ENCODE data around the gene SPATA33. TPM values are rescaled to one million over a fixed set of nuclear protein-coding genes. Genes with fewer than 3 reads are reported as not detected.

SPATA33 gene
- total and polyA plus RNA-seq, 10 of the 15 experiments (the other 5 are each of a cell fraction or from before 2014, with no cell fraction given): 1.1 to 15.8 (median 7.6) TPM

- no peak for TF ChIP-seq TCF7 (IDR thresholded peaks at IDR 0.05; ENCODE audit: borderline replicate concordance)
- no peak for TF ChIP-seq NR2C2 (IDR thresholded peaks at IDR 0.05; ENCODE audit: borderline replicate concordance, control insufficient read depth, insufficient read length, low read depth)
- TF ChIP-seq CHD1 (IDR thresholded peaks at IDR 0.05; ENCODE audit: low read depth, low read length): no peak
- TF ChIP-seq MYC (IDR thresholded peaks at IDR 0.05; ENCODE audit: insufficient read depth, insufficient read length, insufficient replicate concordance, low read length, severe bottlenecking): no peak
- TF ChIP-seq RAD51 (IDR thresholded peaks at IDR 0.05): no peak
- no peak for TF ChIP-seq PAX5 (IDR thresholded peaks at IDR 0.05; ENCODE audit: borderline replicate concordance, low read depth, low read length)
- no peak for TF ChIP-seq SREBF1 (IDR thresholded peaks at IDR 0.05; ENCODE audit: low read length)
- TF ChIP-seq KAT2A (conservative IDR thresholded peaks at IDR 0.05; ENCODE audit: control insufficient read depth, low read depth, low read length): no peak
- no peak for TF ChIP-seq EP300 (IDR thresholded peaks at IDR 0.05; ENCODE audit: borderline replicate concordance in 1 of 2, control insufficient read depth in 1 of 2, low read depth in 2 of 2, low read length in 2 of 2)
- TF ChIP-seq SIN3A (IDR thresholded peaks at IDR 0.05; ENCODE audit: low read depth, low read length): 0 out of 2 replicates have a peak, but pooled peaks have one; percentile 56
- no peak for TF ChIP-seq STAT1 (conservative IDR thresholded peaks at IDR 0.05)
- no peak for TF ChIP-seq USF1 (IDR thresholded peaks at IDR 0.05; ENCODE audit: borderline replicate concordance, extremely low read length, insufficient read depth, low read depth, low read length)
- TF ChIP-seq POU2F2 (IDR thresholded peaks at IDR 0.05; ENCODE audit: borderline replicate concordance, low read depth, low read length): no peak
- TF ChIP-seq, protein P1, sequence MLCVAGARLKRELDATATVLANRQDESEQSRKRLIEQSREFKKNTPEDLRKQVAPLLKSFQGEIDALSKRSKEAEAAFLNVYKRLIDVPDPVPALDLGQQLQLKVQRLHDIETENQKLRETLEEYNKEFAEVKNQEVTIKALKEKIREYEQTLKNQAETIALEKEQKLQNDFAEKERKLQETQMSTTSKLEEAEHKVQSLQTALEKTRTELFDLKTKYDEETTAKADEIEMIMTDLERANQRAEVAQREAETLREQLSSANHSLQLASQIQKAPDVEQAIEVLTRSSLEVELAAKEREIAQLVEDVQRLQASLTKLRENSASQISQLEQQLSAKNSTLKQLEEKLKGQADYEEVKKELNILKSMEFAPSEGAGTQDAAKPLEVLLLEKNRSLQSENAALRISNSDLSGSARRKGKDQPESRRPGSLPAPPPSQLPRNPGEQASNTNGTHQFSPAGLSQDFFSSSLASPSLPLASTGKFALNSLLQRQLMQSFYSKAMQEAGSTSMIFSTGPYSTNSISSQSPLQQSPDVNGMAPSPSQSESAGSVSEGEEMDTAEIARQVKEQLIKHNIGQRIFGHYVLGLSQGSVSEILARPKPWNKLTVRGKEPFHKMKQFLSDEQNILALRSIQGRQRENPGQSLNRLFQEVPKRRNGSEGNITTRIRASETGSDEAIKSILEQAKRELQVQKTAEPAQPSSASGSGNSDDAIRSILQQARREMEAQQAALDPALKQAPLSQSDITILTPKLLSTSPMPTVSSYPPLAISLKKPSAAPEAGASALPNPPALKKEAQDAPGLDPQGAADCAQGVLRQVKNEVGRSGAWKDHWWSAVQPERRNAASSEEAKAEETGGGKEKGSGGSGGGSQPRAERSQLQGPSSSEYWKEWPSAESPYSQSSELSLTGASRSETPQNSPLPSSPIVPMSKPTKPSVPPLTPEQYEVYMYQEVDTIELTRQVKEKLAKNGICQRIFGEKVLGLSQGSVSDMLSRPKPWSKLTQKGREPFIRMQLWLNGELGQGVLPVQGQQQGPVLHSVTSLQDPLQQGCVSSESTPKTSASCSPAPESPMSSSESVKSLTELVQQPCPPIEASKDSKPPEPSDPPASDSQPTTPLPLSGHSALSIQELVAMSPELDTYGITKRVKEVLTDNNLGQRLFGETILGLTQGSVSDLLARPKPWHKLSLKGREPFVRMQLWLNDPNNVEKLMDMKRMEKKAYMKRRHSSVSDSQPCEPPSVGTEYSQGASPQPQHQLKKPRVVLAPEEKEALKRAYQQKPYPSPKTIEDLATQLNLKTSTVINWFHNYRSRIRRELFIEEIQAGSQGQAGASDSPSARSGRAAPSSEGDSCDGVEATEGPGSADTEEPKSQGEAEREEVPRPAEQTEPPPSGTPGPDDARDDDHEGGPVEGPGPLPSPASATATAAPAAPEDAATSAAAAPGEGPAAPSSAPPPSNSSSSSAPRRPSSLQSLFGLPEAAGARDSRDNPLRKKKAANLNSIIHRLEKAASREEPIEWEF (IDR thresholded peaks at IDR 0.05; ENCODE audit: insufficient replicate concordance, low read depth, low read length): no peak
- TF ChIP-seq, protein P2, sequence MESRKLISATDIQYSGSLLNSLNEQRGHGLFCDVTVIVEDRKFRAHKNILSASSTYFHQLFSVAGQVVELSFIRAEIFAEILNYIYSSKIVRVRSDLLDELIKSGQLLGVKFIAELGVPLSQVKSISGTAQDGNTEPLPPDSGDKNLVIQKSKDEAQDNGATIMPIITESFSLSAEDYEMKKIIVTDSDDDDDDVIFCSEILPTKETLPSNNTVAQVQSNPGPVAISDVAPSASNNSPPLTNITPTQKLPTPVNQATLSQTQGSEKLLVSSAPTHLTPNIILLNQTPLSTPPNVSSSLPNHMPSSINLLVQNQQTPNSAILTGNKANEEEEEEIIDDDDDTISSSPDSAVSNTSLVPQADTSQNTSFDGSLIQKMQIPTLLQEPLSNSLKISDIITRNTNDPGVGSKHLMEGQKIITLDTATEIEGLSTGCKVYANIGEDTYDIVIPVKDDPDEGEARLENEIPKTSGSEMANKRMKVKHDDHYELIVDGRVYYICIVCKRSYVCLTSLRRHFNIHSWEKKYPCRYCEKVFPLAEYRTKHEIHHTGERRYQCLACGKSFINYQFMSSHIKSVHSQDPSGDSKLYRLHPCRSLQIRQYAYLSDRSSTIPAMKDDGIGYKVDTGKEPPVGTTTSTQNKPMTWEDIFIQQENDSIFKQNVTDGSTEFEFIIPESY (IDR thresholded peaks at IDR 0.05): no peak
- no peak for TF ChIP-seq ZNF217 (IDR thresholded peaks at IDR 0.05)
- no peak for TF ChIP-seq YBX1 (IDR thresholded peaks at IDR 0.05)
- no peak for TF ChIP-seq NBN (IDR thresholded peaks at IDR 0.05)
- peak; percentile 83 for TF ChIP-seq POLR2AphosphoS5 (IDR thresholded peaks at IDR 0.05; ENCODE audit: low read length)
- no peak for TF ChIP-seq EZH2 (IDR thresholded peaks at IDR 0.05; ENCODE audit: borderline replicate concordance, control insufficient read depth, low read depth, low read length)
- no peak for TF ChIP-seq SPI1 (IDR thresholded peaks at IDR 0.05; ENCODE audit: borderline replicate concordance, insufficient read depth, low read depth, low read length)
These were observed 54.1 kb downstream of the SPATA33 start (continued) for GRCh38 chr16:89711601-89712273.

All from GM12878 (cell line).